ENCODE results near the gene SNUPN. TPM values are rescaled to one million over a fixed set of nuclear protein-coding genes. Genes with fewer than 3 reads are reported as not detected.

The SNUPN gene
- total RNA-seq, 1 donor from 2014 or later, result 23.2 TPM

- no peak for TF ChIP-seq CTCF (conservative IDR thresholded peaks at IDR 0.05)
- Mint-ChIP-seq H3K27me3 (no peaks in the 10 kb centered on the region), H3K27ac (peak overlapping the region; percentile 71), H3K4me3 (peak overlapping the region; percentile 56), H3K36me3 (no peaks in the 10 kb centered on the region), H3K9me3 (no peaks in the 10 kb centered on the region), H3K4me1 (ENCODE audit: unreplicated experiment) (peaks cover 5% of the 10 kb centered on the region)
- no peak for DNase-seq (ENCODE audit: extremely low spot score, unreplicated experiment)
Measured at GRCh38 chr15:75671730-75672602, 46.4 kb upstream of the SNUPN start.

- Mint-ChIP-seq H3K36me3 (no peaks in the 10 kb centered on the region), H3K9me3 (no peaks in the 10 kb centered on the region), H3K4me1 (ENCODE audit: unreplicated experiment) (peaks cover 16% of the 10 kb centered on the region), H3K27me3 (no peaks in the 10 kb centered on the region), H3K4me3 (no peak overlapping the region), H3K27ac (no peak overlapping the region)
- DNase-seq (ENCODE audit: extremely low spot score, unreplicated experiment), result no peak
- no peak for TF ChIP-seq CTCF (conservative IDR thresholded peaks at IDR 0.05)
Measured at GRCh38 chr15:75669879-75670212, 44.3 kb upstream of the SNUPN start.

GRCh38 chr15:75669191-75669878, 43.8 kb upstream of the SNUPN start:
- TF ChIP-seq CTCF (conservative IDR thresholded peaks at IDR 0.05), result no peak
- Mint-ChIP-seq H3K4me3 (no peak overlapping the region), H3K9me3 (no peaks in the 10 kb centered on the region), H3K27me3 (no peaks in the 10 kb centered on the region), H3K4me1 (ENCODE audit: unreplicated experiment) (peaks cover 16% of the 10 kb centered on the region), H3K36me3 (no peaks in the 10 kb centered on the region), H3K27ac (no peak overlapping the region)
- DNase-seq (ENCODE audit: extremely low spot score, unreplicated experiment), result no peak

GRCh38 chr15:75666823-75667501, 41.4 kb upstream of the SNUPN start:
- DNase-seq (ENCODE audit: extremely low spot score, unreplicated experiment), result no peak
- no peak overlapping the region for H3K4me3 Mint-ChIP-seq
- no peaks in the 10 kb centered on the region for H3K27me3 Mint-ChIP-seq
- H3K9me3 Mint-ChIP-seq, result no peaks in the 10 kb centered on the region
- TF ChIP-seq CTCF (conservative IDR thresholded peaks at IDR 0.05), result no peak
- H3K4me1 Mint-ChIP-seq (ENCODE audit: unreplicated experiment), result peaks cover 11% of the 10 kb centered on the region
- peak overlapping the region; percentile 82 for H3K27ac Mint-ChIP-seq
- no peaks in the 10 kb centered on the region for H3K36me3 Mint-ChIP-seq

GRCh38 chr15:75663931-75664421, 38.5 kb upstream of the SNUPN start:
- Mint-ChIP-seq H3K36me3 (peaks cover 4% of the 10 kb centered on the region), H3K4me1 (ENCODE audit: unreplicated experiment) (peaks cover 11% of the 10 kb centered on the region), H3K9me3 (no peaks in the 10 kb centered on the region), H3K27ac (peak overlapping the region; percentile 61), H3K27me3 (no peaks in the 10 kb centered on the region), H3K4me3 (peak overlapping the region; percentile 20)
- no peak for DNase-seq (ENCODE audit: extremely low spot score, unreplicated experiment)
- no peak for TF ChIP-seq CTCF (conservative IDR thresholded peaks at IDR 0.05)

Data from type B pancreatic cell (in vitro differentiated cells).